CD4-positive, alpha-beta T cell treated with Interleukin-4 for 1 hour (primary cell): ENCODE data around the gene EIPR1.

Source experiments
- DNase-seq, 2 donors: peaks; one replicate each; pipeline ENCODE4 v3.0.0-alpha.2; 2020 to 2022

Gene EIPR1

DNA sequence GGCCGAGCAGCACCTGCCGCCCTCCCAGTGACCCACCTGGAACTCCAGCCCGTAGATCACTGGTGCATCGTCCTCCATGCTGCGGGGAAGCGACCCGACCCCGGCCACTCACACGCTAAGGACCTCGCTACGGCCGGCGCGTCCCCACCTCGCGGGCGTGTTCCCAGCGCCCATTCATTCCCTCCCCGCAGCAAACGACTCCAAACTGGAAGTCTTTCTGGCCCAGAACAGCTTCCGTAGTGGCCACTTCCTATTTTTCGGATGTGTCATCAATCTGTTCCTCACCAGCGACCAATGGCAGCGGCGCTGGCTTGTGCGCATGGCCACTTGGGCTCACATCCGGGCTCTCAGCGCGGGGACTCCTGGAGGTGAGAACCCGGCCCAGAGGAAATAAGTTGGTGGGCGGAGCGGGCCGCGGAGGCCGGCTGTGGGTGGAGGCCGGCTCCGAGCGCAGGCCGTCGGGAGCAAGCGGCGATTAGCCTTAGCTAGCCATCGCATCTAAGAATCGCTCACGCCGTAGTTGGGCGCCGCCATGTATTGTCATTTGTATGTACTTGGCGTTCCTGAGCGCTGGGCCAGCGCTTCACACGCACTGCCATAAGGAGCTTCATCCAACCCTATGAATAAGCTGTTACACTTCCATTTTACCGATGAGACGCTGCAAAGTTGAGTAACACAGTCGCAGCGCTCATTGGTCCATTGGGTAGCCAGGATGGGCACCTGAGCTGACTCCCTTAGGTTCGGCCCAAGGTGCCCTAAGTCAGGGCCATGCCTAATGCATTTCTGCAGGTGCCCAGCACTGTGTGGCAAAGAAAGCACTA, at the start of gene EIPR1:
TSS of gene EIPR1 (minus strand) at position 207 of the 821 bp plus-strand sequence. CDS start at position 78, 129 bp downstream.
- peak; percentile 97 for DNase-seq

DNA sequence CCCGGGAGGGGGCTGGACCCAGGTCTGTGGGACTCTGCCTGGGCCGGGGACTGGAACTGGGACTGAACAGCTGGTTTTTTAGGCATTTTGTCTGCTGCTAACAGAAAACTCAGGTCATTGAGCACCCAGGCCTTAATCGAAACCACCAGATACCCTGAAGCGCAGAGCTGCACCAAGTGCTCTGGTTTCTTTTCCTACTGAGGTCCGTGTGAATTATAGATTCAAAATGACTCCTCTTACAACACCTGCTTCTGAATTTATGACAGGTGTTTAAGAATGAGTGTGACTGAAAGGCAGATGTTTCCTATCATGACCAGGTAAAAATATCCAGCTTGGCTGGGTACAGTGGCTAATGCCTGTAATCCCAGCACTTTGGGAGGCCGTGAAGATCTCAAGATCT, 49.7 kb upstream of the EIPR1 start:
- DNase-seq: no peak

DNA sequence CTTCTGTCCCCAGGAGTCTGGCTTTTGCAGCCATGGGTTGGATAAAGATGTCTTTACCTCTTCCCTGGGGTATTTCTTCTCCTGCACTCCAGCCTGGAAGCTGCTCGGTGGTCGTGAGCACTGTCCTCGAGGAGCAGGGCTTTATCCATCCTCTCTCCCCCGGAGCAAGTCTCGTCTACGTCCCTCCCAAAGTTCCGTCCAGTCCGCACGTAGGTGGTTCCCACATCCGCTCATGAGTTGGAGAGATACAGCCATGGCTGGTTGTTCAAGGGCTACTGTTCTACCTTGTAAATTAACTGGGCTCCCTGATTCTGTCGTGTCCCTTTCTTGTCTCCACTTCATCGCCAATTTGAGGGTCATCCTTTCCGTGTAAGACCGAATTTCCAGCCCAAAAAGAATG, 49.0 kb upstream of the EIPR1 start:
- no peak for DNase-seq

DNA sequence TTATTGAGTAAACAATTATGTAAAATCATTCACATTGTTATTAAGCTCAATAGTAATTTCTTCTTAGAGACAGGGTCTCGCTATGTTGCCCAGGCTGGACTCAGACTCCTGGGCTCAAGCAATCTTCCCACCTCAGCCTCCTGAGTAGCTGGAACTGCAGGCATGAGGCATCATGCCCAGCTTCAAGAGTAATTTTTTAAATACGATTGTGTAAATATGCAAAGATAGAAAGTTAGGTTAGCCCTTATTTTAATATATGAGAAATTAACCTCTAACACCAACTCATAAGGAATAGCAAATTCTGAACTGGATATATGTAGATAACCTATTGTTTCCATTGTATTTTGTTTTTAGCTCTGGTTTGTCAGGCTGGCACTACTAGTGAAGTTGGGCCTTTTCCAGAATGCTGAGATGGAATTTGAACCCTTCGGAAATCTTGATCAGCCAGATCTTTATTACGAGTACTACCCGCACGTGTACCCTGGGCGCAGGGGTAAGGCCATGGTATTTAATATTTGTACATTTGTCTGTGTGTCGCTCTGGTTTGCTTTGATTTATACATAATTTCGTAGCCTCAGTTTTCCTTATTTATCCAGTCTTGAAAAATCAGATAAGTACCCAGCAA, 46.7 kb upstream of the EIPR1 start:
- no peak for DNase-seq

DNA sequence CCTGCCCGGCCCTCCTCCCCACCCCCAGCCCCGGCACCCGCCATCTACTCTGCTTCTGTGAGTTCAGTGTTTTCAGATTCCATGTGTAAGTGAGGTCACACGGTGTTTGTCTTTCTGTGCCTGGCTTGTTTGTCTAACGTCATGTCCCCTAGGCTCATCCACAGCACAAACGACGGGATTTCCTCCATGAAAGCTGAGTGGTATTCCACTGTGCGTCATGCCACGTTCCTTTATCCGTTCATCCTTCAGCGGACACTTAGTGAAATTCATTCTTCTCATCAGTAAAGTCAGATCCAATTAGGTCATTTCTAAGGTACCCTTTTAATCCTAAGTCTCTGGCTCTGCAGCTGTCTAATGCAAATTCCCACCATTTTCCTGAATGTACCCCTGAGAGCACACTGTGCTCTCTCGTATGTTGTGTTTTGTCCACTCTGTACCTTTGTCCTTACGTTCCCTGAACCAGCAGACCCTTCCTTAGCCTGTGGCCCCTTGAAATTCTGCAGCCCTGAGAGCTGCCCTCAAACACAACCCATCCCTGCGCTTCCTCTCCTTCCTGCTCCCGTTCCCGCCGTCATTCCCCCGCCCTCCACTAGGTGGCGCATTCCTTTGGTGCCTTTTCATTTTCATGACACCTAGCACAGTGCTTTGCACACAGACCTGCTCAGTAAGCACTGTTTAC, 46.0 kb upstream of the EIPR1 start:
- peak; percentile 54 to 71 for DNase-seq

DNA sequence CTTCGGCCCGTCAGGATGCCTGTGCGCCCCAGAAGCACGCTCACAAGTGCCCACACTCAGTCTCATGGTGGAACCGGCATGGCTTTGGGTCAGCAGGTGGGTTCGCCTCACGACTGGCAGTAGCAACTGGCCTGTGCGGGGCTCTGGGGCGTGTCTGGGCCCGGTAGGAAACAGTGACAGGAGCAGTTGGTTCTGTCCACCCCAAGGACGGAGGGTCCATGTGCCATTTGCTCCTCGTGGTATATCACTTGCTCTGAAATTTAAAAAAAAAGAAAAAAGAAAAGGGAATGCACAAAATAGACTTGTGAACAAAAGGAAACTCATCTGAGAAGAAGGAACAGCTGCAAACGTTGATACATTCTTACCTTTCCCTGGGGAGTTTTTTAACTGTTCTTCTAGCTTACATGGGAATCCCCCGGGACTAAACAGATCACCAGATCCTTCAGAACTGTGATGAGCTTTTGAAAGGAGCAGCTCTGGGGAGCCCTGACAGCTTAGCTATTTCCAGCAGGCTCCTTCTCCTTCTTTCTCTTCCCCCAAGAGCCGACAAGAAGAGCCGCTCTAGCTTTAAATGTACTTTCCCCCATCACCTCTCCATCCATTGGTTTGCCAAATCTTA, 44.7 kb upstream of the EIPR1 start:
- no peak for DNase-seq

DNA sequence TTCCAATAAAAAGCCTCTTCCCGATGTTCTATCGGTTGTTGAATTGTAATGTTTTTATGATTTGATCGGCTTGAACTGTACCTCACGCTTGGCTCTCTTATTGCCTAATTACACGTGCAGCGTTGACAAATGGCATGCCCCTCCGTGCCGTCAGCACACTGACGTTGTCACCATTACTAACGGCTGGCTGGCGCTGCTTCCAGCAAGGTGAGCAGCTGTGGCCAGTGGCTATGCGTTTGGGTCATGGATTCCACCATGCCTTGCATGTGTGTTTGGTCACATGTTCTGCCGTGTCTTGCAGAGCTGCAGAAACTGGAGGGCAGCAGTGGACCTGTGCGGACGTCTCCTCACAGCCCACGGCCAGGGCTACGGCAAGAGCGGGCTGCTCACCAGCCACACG, 44.0 kb upstream of the EIPR1 start:
- no peak for DNase-seq

DNA sequence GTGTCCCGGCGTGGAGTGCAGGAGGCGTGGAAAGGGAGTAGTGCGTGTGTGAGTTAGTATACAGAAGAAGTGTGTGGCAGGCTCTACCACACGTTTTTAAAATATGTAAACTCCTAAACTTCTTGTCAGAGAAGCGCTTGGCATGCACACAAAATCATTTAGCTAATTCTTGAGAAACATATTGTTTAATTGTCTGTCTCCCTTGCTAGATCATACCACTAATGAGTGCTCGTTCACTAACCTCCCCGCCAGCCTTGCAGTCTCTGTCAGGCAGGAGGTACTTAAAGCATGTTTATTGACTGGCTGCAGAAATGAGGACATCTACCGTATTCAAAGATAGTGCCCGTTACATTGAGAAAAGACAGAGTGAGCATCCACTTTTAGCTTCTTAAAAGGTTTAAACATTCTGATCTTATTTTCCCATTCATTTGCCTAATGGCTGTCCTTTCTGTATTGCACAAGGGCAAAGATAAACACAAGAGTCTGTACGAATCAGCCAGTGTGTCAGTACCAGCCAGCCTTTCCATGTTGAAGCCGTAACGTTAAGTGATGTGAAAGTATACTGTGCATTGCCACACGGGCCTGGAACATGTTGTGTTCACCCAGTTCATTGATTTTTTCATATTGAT, 43.3 kb upstream of the EIPR1 start:
- DNase-seq: no peak

DNA sequence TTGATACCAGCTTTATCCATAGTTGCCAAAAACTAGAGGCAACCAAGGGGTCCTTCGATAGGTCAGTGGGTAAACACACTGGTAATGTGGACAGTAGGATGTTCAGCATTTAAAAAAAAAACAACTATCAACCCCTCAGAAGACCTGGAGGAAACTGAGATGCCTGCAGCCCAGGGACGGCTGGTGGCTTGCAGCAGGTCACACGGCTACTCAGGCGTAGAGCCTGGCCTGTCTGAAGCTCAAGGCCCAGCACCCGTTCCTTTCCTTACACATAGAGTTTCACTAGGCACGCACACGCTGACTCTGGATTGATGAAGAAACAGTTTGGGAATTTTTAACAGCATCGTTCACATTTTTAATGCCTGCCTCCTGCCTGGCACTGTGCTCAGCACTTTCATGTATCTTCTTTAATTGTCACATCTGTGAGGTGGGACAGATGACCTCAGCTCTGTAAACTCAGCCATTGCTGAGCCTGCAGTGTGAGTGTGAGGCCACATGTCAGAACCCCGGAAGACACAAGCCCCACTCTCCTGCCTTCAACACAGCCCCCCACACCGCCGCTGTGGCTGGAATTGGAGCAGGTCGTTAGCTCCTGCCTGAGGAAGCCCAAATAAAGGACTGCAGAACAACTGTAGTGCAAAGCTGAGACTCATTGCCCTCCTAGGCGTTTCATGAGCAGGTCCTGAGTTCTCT, 42.6 kb upstream of the EIPR1 start:
- DNase-seq: no peak

DNA sequence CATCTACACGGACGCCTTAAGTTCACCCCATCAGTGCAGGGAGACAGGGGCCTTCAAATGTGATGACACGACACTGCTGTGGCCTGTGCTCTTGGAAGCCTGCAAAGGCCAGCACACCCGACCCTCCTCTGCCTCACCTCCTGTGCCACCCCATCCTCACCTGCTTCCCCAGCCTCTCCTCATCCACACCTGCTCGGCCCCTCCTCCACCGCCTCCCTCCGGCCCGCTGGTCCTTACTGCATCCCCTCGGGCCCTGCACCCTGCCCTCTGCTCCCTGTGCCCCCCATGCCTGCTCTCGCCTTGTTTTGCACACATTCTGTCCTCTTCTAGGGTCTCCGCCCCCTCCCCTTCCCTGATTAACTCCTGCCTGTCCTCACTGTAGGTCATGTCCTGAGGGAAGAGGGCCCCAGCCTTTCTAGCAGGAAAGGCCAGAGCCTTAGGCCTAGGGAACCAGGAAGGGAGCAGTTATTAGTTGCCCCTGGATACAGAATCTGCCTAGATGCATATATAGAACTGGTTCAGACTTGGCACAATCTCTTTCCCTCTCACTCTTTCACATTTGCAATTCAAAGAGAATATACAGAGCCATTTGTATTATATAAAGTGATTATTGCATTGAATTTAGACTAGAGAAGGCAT, 41.3 kb upstream of the EIPR1 start:
- DNase-seq: no peak

DNA sequence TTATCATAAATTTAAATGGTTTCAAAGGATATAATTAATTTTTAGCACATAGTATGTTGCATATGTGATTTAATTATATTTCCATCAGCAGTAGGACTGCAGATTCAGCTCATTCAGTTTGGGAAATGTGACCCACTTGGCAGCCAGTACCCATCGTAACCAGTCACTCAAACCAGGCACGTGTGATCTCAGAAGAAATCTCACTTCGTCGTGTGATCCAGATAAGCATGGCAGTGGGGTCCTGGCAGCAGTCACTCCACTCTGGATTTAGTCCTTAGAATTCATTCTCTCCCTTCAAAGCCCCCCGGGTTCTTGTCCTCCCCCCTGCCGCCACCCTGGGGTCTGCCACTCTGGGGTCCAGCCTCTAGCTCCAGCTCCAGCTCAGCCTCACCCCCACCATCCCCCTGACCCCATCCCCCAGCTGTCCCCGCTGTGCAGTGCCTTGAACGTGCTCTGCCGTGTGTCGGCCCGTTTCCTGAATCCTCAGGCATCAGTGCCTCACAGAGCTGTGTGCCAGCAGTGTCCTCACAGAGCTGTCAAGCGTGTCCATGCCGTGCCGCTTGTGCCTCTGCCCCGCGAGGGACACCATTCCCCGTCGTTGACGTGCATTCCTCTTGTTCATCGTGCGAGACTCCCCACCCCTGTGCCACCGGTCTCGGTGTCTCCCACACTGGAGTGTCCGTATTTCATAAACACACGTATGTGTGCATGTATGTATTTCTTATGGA, 36.7 kb upstream of the EIPR1 start:
- DNase-seq: no peak

DNA sequence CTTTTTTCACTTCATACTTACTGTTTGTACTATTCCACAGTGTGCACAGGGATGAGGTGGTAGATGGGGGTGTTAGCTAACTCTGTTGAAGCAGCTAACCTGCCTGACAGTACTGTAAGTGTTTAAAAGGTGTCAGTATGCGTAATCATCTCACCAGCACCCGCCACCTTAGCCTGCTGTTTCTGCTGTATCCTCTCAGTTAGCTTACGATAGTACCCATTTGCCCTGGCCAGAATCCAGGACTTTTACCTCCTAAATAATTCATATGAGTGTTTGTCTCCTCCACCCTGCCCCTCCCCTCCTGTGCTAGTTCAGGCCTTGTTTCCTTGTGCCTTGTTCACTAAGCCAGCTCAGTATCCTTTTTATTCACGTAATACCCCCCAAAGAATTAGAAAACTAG, 36.1 kb upstream of the EIPR1 start:
- no peak for DNase-seq

DNA sequence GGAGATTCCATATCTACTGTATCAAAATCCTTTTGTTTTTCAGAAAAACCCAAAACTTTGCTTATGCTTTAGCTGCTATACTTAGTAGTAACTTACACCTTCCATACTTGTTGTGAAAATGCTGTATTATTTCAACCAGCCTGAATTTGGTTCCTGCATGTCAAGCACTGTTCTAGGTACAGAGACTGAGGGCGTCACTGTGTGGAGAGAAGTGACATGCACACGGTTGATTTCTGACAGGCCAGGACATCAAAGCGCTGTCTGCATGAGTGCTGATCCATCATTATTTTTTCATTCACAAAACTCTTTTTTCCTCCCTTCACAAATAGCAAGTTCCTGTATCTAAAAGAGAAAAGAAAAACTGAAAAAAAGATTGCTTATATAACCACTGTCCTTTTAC, 33.5 kb upstream of the EIPR1 start:
- no peak for DNase-seq

DNA sequence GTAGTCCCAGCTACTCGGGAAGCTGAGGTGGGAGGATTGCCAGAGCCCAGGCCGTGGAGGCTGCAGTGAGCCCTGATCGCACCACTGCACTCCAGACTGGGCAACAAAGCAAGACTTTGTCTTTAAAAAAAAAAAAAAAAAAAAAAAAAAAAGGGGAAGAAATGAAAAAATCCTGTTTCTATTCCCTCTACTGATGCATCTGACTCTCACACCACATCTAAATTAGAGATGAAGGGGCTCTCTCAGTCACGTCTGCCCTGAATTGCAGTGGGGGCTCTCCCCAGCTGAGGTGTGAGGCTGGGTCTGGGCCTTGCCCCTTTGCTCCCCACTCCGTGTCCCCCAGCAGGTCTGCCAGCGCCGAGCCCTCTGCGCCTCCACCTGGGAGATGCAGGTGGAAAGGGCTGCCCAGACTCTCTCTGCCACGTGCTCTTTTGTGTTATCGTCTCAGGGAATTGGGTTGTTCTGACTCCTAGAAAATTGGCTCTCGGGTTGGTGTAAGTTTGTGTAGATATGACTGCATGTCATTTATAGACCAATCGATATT, 32.1 kb upstream of the EIPR1 start:
- DNase-seq: no peak

DNA sequence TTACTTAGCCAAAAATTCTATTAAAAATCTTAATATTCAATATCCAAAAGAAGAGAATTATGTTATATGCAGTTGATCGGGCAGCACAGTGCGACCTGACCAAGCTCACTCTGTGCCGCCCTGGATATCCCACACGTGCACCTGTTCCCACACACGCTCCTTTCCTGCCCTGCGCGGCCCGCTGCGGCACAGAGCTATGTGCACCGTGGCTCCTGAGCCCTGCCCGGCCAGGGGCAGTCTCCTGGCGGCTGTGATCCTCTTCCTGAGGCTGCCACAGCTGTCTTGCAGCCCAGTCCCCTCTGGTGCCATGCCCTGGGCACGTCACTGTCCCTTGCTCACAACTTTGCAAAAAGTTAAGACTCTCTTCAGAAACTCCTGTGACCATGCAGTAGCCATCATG, 31.2 kb upstream of the EIPR1 start:
- no peak for DNase-seq

DNA sequence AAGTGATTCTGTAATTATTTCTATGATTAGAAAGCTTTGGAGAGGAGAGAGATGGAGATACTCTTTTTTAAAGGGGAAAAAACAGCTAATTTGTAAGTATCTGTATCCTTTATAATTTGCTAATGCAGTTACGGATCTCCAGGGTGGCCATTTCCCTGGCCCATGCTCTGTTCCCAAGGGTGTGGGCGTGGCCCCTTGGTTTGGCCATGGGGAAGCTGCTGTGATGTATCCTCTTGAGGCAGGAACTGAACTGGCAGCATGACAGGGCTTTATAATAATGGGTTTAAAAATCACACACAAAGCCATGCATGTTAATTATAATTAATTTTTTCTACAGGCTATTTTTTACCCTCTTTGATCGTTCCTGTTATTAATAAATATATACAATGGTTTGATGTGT, 28.9 kb upstream of the EIPR1 start:
- DNase-seq: no peak

DNA sequence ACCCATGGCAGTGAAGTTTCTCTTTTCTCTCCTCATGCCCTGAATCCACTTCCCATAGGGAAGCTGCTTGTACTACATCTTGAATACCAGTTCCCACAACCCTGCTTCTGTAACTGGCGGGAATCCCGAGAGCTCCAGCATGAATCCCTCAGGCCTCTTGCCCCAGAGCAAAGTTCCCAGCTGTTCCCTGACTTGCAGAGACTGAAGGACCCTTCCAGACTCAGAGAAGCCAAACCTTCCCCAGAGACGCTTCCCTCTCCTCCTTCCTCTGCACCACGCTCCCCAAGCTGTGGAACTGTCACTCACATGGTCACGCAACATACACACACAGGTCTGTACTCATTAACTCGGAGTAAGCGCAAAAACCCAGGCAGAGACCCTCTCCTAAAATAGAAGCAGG, 28.3 kb upstream of the EIPR1 start:
- no peak for DNase-seq

DNA sequence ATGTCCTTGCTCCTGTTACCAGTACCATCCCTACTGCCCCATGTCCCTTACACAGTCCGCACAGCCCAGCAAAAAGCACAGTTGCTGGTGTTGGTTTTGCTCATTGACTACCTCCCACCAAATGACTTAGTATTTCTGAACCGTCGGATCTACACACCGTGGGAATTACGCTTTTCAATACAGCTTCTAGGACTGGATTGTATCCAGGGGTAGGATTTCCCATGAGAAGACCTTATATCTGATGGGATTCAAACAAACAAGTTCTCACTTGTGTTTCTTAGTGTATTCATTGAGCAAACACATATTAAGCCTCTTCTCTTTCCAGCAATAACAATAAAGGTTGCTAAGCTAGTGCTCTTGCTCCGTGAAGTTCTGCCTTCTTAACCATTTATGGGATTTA, 27.7 kb upstream of the EIPR1 start:
- DNase-seq: no peak

DNA sequence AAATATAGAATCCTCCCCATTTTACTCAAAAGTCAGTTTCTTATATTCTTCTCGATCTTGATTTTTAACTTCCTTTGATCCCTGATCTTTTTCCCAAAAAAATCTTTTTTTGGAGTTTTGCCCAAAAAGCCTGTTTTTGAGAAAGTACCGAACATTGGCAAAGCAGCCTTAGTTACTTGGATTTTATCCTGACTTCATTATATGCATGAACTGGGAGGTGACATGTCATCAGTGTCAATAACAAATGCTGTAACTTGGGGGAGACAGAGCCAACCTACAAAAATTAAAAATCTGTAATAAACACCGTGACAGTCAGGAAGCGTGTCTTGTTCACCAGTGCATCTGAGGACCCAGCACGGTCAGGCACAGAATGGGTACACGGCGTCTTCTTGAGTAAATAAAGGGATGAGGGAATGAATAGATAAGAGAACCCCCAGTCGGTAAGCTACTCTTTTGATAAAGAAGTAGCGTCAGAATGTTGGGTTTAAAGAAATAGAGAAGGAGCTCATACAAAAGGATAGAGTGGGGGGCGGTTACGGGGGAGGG, 26.8 kb upstream of the EIPR1 start:
- DNase-seq: no peak

DNA sequence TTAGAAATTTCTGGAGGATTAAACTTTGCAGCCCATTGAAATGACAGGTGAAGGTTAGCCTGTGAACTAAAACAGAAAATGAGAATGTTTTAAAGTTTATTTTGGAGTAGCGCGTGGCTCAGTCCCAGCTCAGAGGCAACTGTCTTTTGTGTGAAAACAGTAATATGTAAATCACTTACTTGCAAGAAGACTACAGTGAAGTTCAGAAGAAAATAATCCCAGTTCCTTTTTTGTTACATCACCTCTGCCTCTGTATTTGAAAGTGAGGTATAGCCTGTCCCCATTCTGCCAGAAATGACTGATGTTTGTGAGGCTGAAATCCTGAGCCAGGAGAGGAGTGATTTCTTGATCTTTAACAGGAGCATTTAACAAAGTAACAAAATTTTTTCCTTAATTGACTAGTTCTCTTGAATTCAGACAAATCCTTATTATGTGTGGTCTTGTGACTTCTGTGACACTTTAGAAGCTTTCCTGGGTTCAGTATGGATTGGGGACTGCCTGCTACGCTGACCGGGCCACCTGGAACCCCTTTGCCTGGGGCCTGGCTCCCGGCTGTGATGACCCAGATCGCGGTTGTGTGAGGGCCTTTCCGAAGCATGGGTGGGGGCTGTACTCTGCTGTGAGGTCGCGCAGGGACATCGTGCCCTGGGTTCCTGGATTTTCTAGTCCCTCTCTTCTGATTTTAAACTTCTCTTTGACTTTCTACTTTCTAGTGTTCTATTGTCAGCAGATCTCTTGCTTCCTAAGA, 26.1 kb upstream of the EIPR1 start:
- no peak for DNase-seq
